ENCODE data around the gene TRPM8. TPM values are rescaled to one million over a fixed set of nuclear protein-coding genes. Genes with fewer than 3 reads are reported as not detected.

The TRPM8 gene
- total RNA-seq, 1 donor from 2014 or later = not detected

GRCh38 chr2:234005126-234005525, 88.0 kb downstream of the TRPM8 start:
- Mint-ChIP-seq H3K27me3 (ENCODE audit: unreplicated experiment) (peaks cover 1% of the 10 kb centered on the region), H3K4me1 (ENCODE audit: unreplicated experiment) (no peaks in the 10 kb centered on the region), H3K27ac (ENCODE audit: unreplicated experiment) (no peak overlapping the region), H3K9me3 (ENCODE audit: unreplicated experiment) (no peaks in the 10 kb centered on the region), H3K4me3 (ENCODE audit: unreplicated experiment) (no peak overlapping the region), H3K36me3 (ENCODE audit: low read depth, unreplicated experiment) (no peaks in the 10 kb centered on the region)
- DNase-seq (ENCODE audit: low spot score) = no peak
- no peak for TF ChIP-seq CTCF (IDR thresholded peaks at IDR 0.05; ENCODE audit: unreplicated experiment)

- no peak for DNase-seq (ENCODE audit: low spot score)
- Mint-ChIP-seq H3K4me1 (ENCODE audit: unreplicated experiment) (no peaks in the 10 kb centered on the region), H3K36me3 (ENCODE audit: low read depth, unreplicated experiment) (no peaks in the 10 kb centered on the region), H3K27me3 (ENCODE audit: unreplicated experiment) (peaks cover 1% of the 10 kb centered on the region), H3K9me3 (ENCODE audit: unreplicated experiment) (no peaks in the 10 kb centered on the region), H3K4me3 (ENCODE audit: unreplicated experiment) (no peak overlapping the region), H3K27ac (ENCODE audit: unreplicated experiment) (no peak overlapping the region)
- no peak for TF ChIP-seq CTCF (IDR thresholded peaks at IDR 0.05; ENCODE audit: unreplicated experiment)
These were observed 89.3 kb downstream of the TRPM8 start for GRCh38 chr2:234006501-234006900.

GRCh38 chr2:234014427-234014826, 97.3 kb downstream of the TRPM8 start:
- no peaks in the 10 kb centered on the region for H3K9me3 Mint-ChIP-seq (ENCODE audit: unreplicated experiment)
- no peak overlapping the region for H3K27ac Mint-ChIP-seq (ENCODE audit: unreplicated experiment)
- DNase-seq (ENCODE audit: low spot score) = no peak
- H3K4me1 Mint-ChIP-seq (ENCODE audit: unreplicated experiment) = no peaks in the 10 kb centered on the region
- no peaks in the 10 kb centered on the region for H3K36me3 Mint-ChIP-seq (ENCODE audit: low read depth, unreplicated experiment)
- TF ChIP-seq CTCF (IDR thresholded peaks at IDR 0.05; ENCODE audit: unreplicated experiment) = no peak
- no peaks in the 10 kb centered on the region for H3K27me3 Mint-ChIP-seq (ENCODE audit: unreplicated experiment)
- no peak overlapping the region for H3K4me3 Mint-ChIP-seq (ENCODE audit: unreplicated experiment)

GRCh38 chr2:234015861-234016260, 98.7 kb downstream of the TRPM8 start:
- Mint-ChIP-seq H3K27ac (ENCODE audit: unreplicated experiment) (no peak overlapping the region), H3K9me3 (ENCODE audit: unreplicated experiment) (no peaks in the 10 kb centered on the region), H3K36me3 (ENCODE audit: low read depth, unreplicated experiment) (no peaks in the 10 kb centered on the region), H3K4me1 (ENCODE audit: unreplicated experiment) (no peaks in the 10 kb centered on the region), H3K27me3 (ENCODE audit: unreplicated experiment) (no peaks in the 10 kb centered on the region), H3K4me3 (ENCODE audit: unreplicated experiment) (no peak overlapping the region)
- no peak for DNase-seq (ENCODE audit: low spot score)
- no peak for TF ChIP-seq CTCF (IDR thresholded peaks at IDR 0.05; ENCODE audit: unreplicated experiment)

GRCh38 chr2:234019896-234020295, 102.7 kb downstream of the TRPM8 start:
- H3K9me3 Mint-ChIP-seq (ENCODE audit: unreplicated experiment) = peaks cover 4% of the 10 kb centered on the region
- peaks cover 3% of the 10 kb centered on the region for H3K27me3 Mint-ChIP-seq (ENCODE audit: unreplicated experiment)
- no peaks in the 10 kb centered on the region for H3K4me1 Mint-ChIP-seq (ENCODE audit: unreplicated experiment)
- TF ChIP-seq CTCF (IDR thresholded peaks at IDR 0.05; ENCODE audit: unreplicated experiment) = no peak
- no peak for DNase-seq (ENCODE audit: low spot score)
- H3K4me3 Mint-ChIP-seq (ENCODE audit: unreplicated experiment) = no peak overlapping the region
- no peak overlapping the region for H3K27ac Mint-ChIP-seq (ENCODE audit: unreplicated experiment)
- H3K36me3 Mint-ChIP-seq (ENCODE audit: low read depth, unreplicated experiment) = peaks cover 8% of the 10 kb centered on the region

Measured in endothelial cell (in vitro differentiated cells).